Endothelial cell of umbilical vein (primary cell): ENCODE data around the gene ALG5. TPM values are rescaled to one million over a fixed set of nuclear protein-coding genes. Genes with fewer than 3 reads are reported as not detected.
A peak's percentile ranks its signal among the peaks of the same experiment; 100 is the strongest.

Experiments used
- BruUV-seq: library from RNA; stranded (reverse); fragments of 400-500 nt; replicated peaks from 2 replicates; lab custom pipeline; 2021; lab: Mats Ljungman, UMichigan
- CTCF ChIA-PET: fragments of 300-600, 350-600 bp; sonication (Branson Sonifier 250); formaldehyde crosslinking; loops from one replicate; lab custom pipeline; 2021; ENCODE audit warnings: antibody characterized with exemption, inconsistent platforms; lab: Charles Lee
- POLR2A ChIA-PET: fragments of 300-600, 350-600 bp; sonication (Branson Sonifier 250); formaldehyde crosslinking; loops from one replicate; lab custom pipeline; 2021; ENCODE audit warnings: antibody characterized with exemption, inconsistent platforms; lab: Charles Lee
- DNase-seq: peaks from one replicate; pipeline ENCODE4 v3.0.0-alpha.2; 2011; ENCODE audit warnings: low read depth, low spot score
- FAIRE-seq: peaks from 2 replicates; lab custom pipeline; 2011; peaks lifted over from hg19 to GRCh38; lab: Jason Lieb, UNC
- H2AFZ ChIP-seq: 2 replicates; pipeline ENCODE4 v1.6.0; 2012; ENCODE audit warnings: low read depth, low read length, control low read depth, inconsistent platforms
- H3K27ac ChIP-seq: 2 replicates; pipeline ENCODE4 v1.5.1; 2011; ENCODE audit warnings: low read depth, mild to moderate bottlenecking, control low read depth, low read length, moderate library complexity; ENCODE audit not compliant: insufficient read depth
- H3K27me3 ChIP-seq, 2 experiments: 2 replicates each; pipeline versions ENCODE4 v1.6.0 to v1.6.1; 2011; ENCODE audit warnings: low read length in 2 of 2, mixed read lengths in 1 of 2; ENCODE audit not compliant: control insufficient read depth in 2 of 2, insufficient read depth in 2 of 2
- H3K36me3 ChIP-seq, 2 experiments: 2 replicates in 1 of 2; 3 replicates in 1 of 2; pipeline ENCODE4 v1.5.1; 2011; ENCODE audit warnings: low read length in 2 of 2, mild to moderate bottlenecking in 1 of 2, moderate library complexity in 1 of 2; ENCODE audit not compliant: control insufficient read depth in 2 of 2, insufficient read depth in 2 of 2; ENCODE audit errors: extremely low read depth in 1 of 2
- H3K4me1 ChIP-seq: 3 replicates; pipeline ENCODE4 v1.5.1; 2011; ENCODE audit warnings: mild to moderate bottlenecking, low read length; ENCODE audit not compliant: control insufficient read depth, insufficient read depth; ENCODE audit errors: extremely low read depth
- H3K4me2 ChIP-seq: 2 replicates; pipeline ENCODE4 v1.6.1; 2011; ENCODE audit warnings: low read length, control low read depth, mixed read lengths; ENCODE audit not compliant: insufficient read depth
- H3K4me3 ChIP-seq, 3 experiments: fragments of 200-600 bp in 1 of 3; sonication (generic), shearing (Covaris generic) in 1 of 3; replicated peaks in 1 of 3; 2 replicates each; pipeline ENCODE4 v1.5.1; 2011 to 2016; ENCODE audit warnings: control low read depth in 3 of 3, low read length in 3 of 3, mild to moderate bottlenecking in 2 of 3, inconsistent platforms in 1 of 3, low read depth in 1 of 3, moderate library complexity in 1 of 3; ENCODE audit not compliant: insufficient read depth in 1 of 3
- H3K79me2 ChIP-seq: 2 replicates; pipeline ENCODE4 v1.6.0; 2012; ENCODE audit warnings: low read length, inconsistent platforms; ENCODE audit not compliant: control insufficient read depth, insufficient read depth
- H3K9ac ChIP-seq: replicated peaks from 2 replicates; pipeline ENCODE3; 2011; ENCODE audit warnings: low read length, control low read depth; ENCODE audit not compliant: insufficient read depth; ENCODE audit errors: extremely low read depth
- H3K9me1 ChIP-seq: replicated peaks from 3 replicates; pipeline ENCODE4 v1.6.0; 2011; ENCODE audit warnings: mild to moderate bottlenecking, low read length; ENCODE audit not compliant: control insufficient read depth, insufficient read depth; ENCODE audit errors: extremely low read depth
- H3K9me3 ChIP-seq: replicated peaks from 2 replicates; pipeline ENCODE4 v1.5.1; 2012; ENCODE audit warnings: low read length, inconsistent platforms; ENCODE audit not compliant: control insufficient read depth, insufficient read depth
- H4K20me1 ChIP-seq: replicated peaks from 2 replicates; pipeline ENCODE3; 2011; ENCODE audit warnings: mild to moderate bottlenecking, low read length; ENCODE audit not compliant: control insufficient read depth, insufficient read depth; ENCODE audit errors: extremely low read depth
- JUN ChIP-seq: IDR thresholded peaks from 2 replicates; pipeline ENCODE4 v1.6.1; 2011; ENCODE audit warnings: borderline replicate concordance, low read depth; ENCODE audit not compliant: insufficient read length, insufficient read depth
- MYC ChIP-seq: IDR thresholded peaks from one replicate; pipeline ENCODE4 v1.6.1; 2011; ENCODE audit warnings: mild to moderate bottlenecking, low read depth, low read length
- POLR2A ChIP-seq: IDR thresholded peaks from 2 replicates; pipeline ENCODE4 v1.6.1; 2012; ENCODE audit warnings: low read depth, mild to moderate bottlenecking, control low read depth, low read length
- POLR2AphosphoS5 ChIP-seq: IDR thresholded peaks from 2 replicates; pipeline ENCODE4 v1.6.1; 2012; ENCODE audit warnings: low read depth, mild to moderate bottlenecking, control low read depth, low read length, moderate library complexity; ENCODE audit not compliant: insufficient read depth
- dilution Hi-C: fragments of 300-500 bp; cut with MboI; formaldehyde crosslinking; loops from one replicate; pipeline ENCODE4 v1.15.0; 2019; ENCODE audit warnings: low sequenced_read_pairs; ENCODE audit not compliant: extremely low pct_ligation_motif_present
- intact Hi-C: fragments of 100-400 bp; cut with micrococcal nuclease; formaldehyde crosslinking; loops from one replicate; pipeline ENCODE4 v1.10.0; 2022
- polyA plus RNA-seq, 4 experiments: library from polyadenylated mRNA; depleted of rRNA in 3 of 4; stranded (reverse) in 3 of 4; unstranded in 1 of 4; fragments of >200 nt; gene quantifications; 2 replicates each; pipeline versions ENCODE4 v1.2.1 to v1.2.3, GENCODE V29; 2011 to 2012; ENCODE audit warnings: missing spikeins in 1 of 4
- total RNA-seq: library from RNA; stranded (reverse); gene quantifications from 2 replicates; pipeline ENCODE4 v1.2.3, GENCODE V29; 2021

ALG5 gene
- total and polyA plus RNA-seq, 2 donors (not counting 3 experiments of a cell fraction or from before 2014, with no cell fraction given): 24.4 to 29.3 TPM

- TF ChIP-seq POLR2A (peak; percentile 27), MYC (no peak)
- H3K27me3 ChIP-seq: no peaks in the 10 kb centered on the region
- ChIA-PET POLR2A (no interaction called here), CTCF (no interaction called here)
- H3K9me3 ChIP-seq: no peaks in the 10 kb centered on the region
- FAIRE-seq (peak; percentile 72), DNase-seq (no peak)
- dilution Hi-C loops: no loop called here
- no peak overlapping the region for H2AFZ ChIP-seq
- H3K9ac ChIP-seq: no peak overlapping the region
- H3K36me3 ChIP-seq: peaks cover 10 to 50% of the 10 kb centered on the region in 2 experiments
- no peak overlapping the region for H3K4me2 ChIP-seq
- H3K79me2 ChIP-seq: peaks cover 4% of the 10 kb centered on the region
- no peak overlapping the region for H3K27ac ChIP-seq
- no peaks in the 10 kb centered on the region for H3K9me1 ChIP-seq
- intact Hi-C loops: loop anchor here (2.0 kb wide), 1 partner anchor 16 kb away; no protein-coding TSS in a partner anchor
- H3K4me1 ChIP-seq: no peaks in the 10 kb centered on the region
- no peak overlapping the region for H3K4me3 ChIP-seq
- BruUV-seq: TSS peak; percentile 10
- H4K20me1 ChIP-seq: no peaks in the 10 kb centered on the region
Observed at GRCh38 chr13:37011002-37011401, 11.9 kb upstream of the ALG5 start.

GRCh38 chr13:37010424-37010823 lies 11.3 kb upstream of the ALG5 start:
- dilution Hi-C loops: no loop called here
- H3K4me2 ChIP-seq: no peak overlapping the region
- H3K4me3 ChIP-seq: no peak overlapping the region
- H3K27me3 ChIP-seq: no peaks in the 10 kb centered on the region
- H3K36me3 ChIP-seq: peaks cover 10 to 52% of the 10 kb centered on the region in 2 experiments
- ChIA-PET POLR2A (no interaction called here), CTCF (no interaction called here)
- H3K27ac ChIP-seq: no peak overlapping the region
- no peaks in the 10 kb centered on the region for H3K9me1 ChIP-seq
- no TSS peak for BruUV-seq
- peaks cover 1% of the 10 kb centered on the region for H3K79me2 ChIP-seq
- TF ChIP-seq JUN: no peak
- no peak for TF ChIP-seq POLR2AphosphoS5
- H3K9ac ChIP-seq: no peak overlapping the region
- intact Hi-C loops: loop anchor here (2.0 kb wide), 1 partner anchor 16 kb away; no protein-coding TSS in a partner anchor
- no peaks in the 10 kb centered on the region for H4K20me1 ChIP-seq
- DNase-seq (no peak), FAIRE-seq (no peak)
- H2AFZ ChIP-seq: no peak overlapping the region
- H3K9me3 ChIP-seq: no peaks in the 10 kb centered on the region
- H3K4me1 ChIP-seq: no peaks in the 10 kb centered on the region
